ENCODE data around the gene ALDH1L1. TPM values are rescaled to one million over a fixed set of nuclear protein-coding genes. Genes with fewer than 3 reads are reported as not detected.
A peak's percentile ranks its signal among the peaks of the same experiment; 100 is the strongest.

ALDH1L1 gene
- total and polyA plus RNA-seq, 2 of the 8 experiments (the other 6 are each of a cell fraction or from before 2014, with no cell fraction given): 0.98 to 1.6 TPM

DNA sequence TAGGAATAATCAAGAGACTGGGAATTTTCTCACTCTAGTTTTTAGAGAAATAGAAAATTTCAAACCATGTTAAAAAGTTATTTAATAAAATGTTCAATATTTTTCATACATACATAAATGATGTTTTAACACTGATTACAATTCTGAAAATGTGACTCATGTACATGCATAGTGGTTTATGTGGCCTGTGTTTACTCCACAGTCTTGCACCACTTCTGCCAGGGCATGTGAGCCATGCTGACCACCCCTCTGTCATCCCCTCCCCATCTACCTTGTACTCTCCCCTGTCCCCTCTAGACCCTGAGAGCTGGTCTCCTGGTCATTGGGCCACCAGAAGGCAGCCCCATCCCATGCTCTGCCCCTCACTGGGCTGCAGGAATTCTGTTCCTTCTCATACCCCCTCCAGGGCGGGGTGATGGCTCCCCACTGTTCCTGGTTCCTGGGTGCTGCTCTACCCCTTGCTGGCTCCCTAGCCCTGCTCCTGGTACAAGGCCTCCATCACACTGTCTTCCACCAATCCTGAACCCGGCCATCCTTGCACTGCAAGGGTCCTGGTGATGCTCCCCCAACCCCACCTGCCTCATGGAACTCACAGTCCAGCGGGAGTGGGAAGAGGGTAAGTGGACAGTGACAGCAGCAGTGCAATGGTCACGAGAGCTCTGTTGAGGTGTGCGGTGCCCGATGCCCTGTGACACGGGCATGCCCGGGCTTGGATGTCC is 72.3 kb downstream of the ALDH1L1 start:
- Histone ChIP-seq H3K36me3 (ENCODE audit: control insufficient read depth in 2 of 4, insufficient read depth in 4 of 4, low read length in 3 of 4) (no peaks in the 10 kb centered on the region), H3K14ac (ENCODE audit: insufficient read length) (no peak overlapping the region)

More for the DNA sequence above, 72.3 kb downstream of the ALDH1L1 start:
- H4K91ac ChIP-seq (replicated peaks; ENCODE audit: insufficient read length, low read length): no peak overlapping the region
- H3K27me3 ChIP-seq (replicated peaks in 1 of 4; ENCODE audit: control insufficient read depth in 3 of 4, extremely low read depth in 1 of 4, insufficient read depth in 3 of 4, low read length in 3 of 4): 0 out of 7 replicates have a peak, but pooled peaks cover 0 to 2% (median 0%) of the 10 kb centered on the region in 4 experiments
- no peak overlapping the region for H3K27ac ChIP-seq (ENCODE audit: low read depth, low read length)
- no peak overlapping the region for H3K4me3 ChIP-seq (ENCODE audit: extremely low read depth in 1 of 4, insufficient read depth in 2 of 4, low read depth in 3 of 4, low read length in 4 of 4)
- H2BK20ac ChIP-seq (ENCODE audit: low read length): no peak overlapping the region
- no peaks in the 10 kb centered on the region for H3K23me2 ChIP-seq (ENCODE audit: low read depth, low read length)
- no peak overlapping the region for H3K56ac ChIP-seq (replicated peaks; ENCODE audit: insufficient read length, low read depth, low read length)
- H3K4me2 ChIP-seq (ENCODE audit: insufficient read depth in 1 of 2, low read depth in 2 of 2, low read length in 2 of 2): no peak overlapping the region
- H4K5ac ChIP-seq (ENCODE audit: insufficient read length, low read depth, low read length): no peak overlapping the region
- no peak overlapping the region for H2BK12ac ChIP-seq (ENCODE audit: low read depth, low read length)
- H4K8ac ChIP-seq (ENCODE audit: extremely low read depth, insufficient read depth, low read length): no peak overlapping the region
- no peaks in the 10 kb centered on the region for H3K9me3 ChIP-seq (ENCODE audit: insufficient read depth in 2 of 2, low read depth in 1 of 2, low read length in 1 of 2)
- no peak overlapping the region for H2AK5ac ChIP-seq (ENCODE audit: low read depth, low read length)
- POLR2A ChIA-PET (ENCODE audit: partially characterized antibody): interaction anchor here (1.1 kb wide), 1 partner anchor 13 kb away, joined by 3 read pairs; no protein-coding TSS in a partner anchor
- no peaks in the 10 kb centered on the region for H3K79me2 ChIP-seq (ENCODE audit: control insufficient read depth in 1 of 2, insufficient read depth in 2 of 2, low read length in 2 of 2)
- no peak for TF ChIP-seq BRCA1 (IDR thresholded peaks at IDR 0.05; ENCODE audit: low read depth, low read length)
- TF ChIP-seq GABPA (IDR thresholded peaks at IDR 0.05; ENCODE audit: borderline replicate concordance, insufficient read depth, low read length): no peak
- TF ChIP-seq, protein P1, sequence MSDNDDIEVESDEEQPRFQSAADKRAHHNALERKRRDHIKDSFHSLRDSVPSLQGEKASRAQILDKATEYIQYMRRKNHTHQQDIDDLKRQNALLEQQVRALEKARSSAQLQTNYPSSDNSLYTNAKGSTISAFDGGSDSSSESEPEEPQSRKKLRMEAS (IDR thresholded peaks at IDR 0.05): no peak
- no peak for TF ChIP-seq ZNF274 (IDR thresholded peaks at IDR 0.05; ENCODE audit: borderline replicate concordance, extremely low read depth, low read length)
- TF ChIP-seq HDAC2 (IDR thresholded peaks at IDR 0.05; ENCODE audit: borderline replicate concordance in 1 of 2, low read depth in 2 of 2, low read length in 2 of 2): no peak
- no peak for TF ChIP-seq RFX5 (IDR thresholded peaks at IDR 0.05; ENCODE audit: borderline replicate concordance, low read depth, low read length)
- DNase-seq (ENCODE audit: low read depth in 1 of 2, low spot score in 2 of 2): peak in 1 of 2 experiments; percentile 22
- H3K79me1 ChIP-seq (ENCODE audit: low read depth, low read length): no peaks in the 10 kb centered on the region
- H2AFZ ChIP-seq (ENCODE audit: low read length): no peak overlapping the region
- 91% methylated on average over 8 of the region's 8 CpGs; no CpG with 5 or more reads in 1 of the 2 experiments for WGBS, 2 experiments (ENCODE audit: extremely low coverage in 1 of 2, insufficient coverage in 1 of 2, insufficient read length in 1 of 2, insufficient replicate concordance in 2 of 2, low coverage in 1 of 2, low lambda C conversion rate in 2 of 2, missing lambda C conversion rate in 1 of 2)
- no peak for FAIRE-seq
- no peak overlapping the region for H3K23ac ChIP-seq (ENCODE audit: insufficient read length)
- no peak overlapping the region for H3K9ac ChIP-seq (replicated peaks in 1 of 4; ENCODE audit: extremely low read depth in 1 of 4, low read depth in 3 of 4, low read length in 3 of 4)
- CTCF ChIA-PET (ENCODE audit: partially characterized antibody): interaction anchor here (0.8 to 3.2 kb wide), 3 partner anchors 11 to 136 kb away, joined by 3 to 16 read pairs (median 4); no protein-coding TSS in a partner anchor
- no peak overlapping the region; the same call in 1 of the 2 replicates for H3K18ac ChIP-seq (ENCODE audit: extremely low read depth, low read length)
- H2BK15ac ChIP-seq (ENCODE audit: low read length): no peak overlapping the region; the same call in 1 of the 2 replicates
- H3K4me1 ChIP-seq (replicated peaks in 1 of 4; ENCODE audit: control insufficient read depth in 3 of 4, insufficient read depth in 4 of 4, low read length in 3 of 4): no peaks in the 10 kb centered on the region; a peak in 1 of 7 replicates
- H2BK5ac ChIP-seq (ENCODE audit: low read depth, low read length): no peak overlapping the region
- H2BK120ac ChIP-seq (replicated peaks; ENCODE audit: low read depth, low read length): no peak overlapping the region
- no peak overlapping the region for H3K4ac ChIP-seq (replicated peaks; ENCODE audit: insufficient read length, low read depth, low read length)
- H4K20me1 ChIP-seq (replicated peaks in 1 of 2; ENCODE audit: control insufficient read depth in 1 of 2, insufficient read depth in 2 of 2, low read length in 2 of 2): no peaks in the 10 kb centered on the region
